ENCODE results near the gene DDB1. TPM values are rescaled to one million over a fixed set of nuclear protein-coding genes. Genes with fewer than 3 reads are reported as not detected.

The DDB1 gene
- polyA plus RNA-seq, 1 donor from 2014 or later, result 203 TPM

DNA sequence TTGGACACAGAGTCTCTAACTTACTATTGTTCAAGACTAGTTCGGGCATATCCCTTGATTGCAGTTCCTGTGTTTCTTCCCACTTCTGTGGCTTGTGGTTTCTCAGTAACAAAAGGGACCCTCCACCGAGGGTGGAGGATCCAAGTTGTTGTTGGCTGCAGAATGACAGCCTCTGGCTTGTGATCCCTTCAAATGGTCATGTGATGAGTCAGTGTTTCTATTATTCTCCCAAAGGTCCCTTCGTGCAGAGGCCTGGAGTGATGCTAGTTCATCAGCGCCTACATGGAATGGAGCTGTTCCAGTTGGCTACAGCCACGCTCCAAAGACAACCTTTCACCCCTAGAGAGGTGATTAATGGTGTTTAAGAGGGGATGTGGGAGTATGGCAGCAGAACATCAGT lies 35.2 kb downstream of the DDB1 start:
- H3K27ac ChIP-seq (ENCODE audit: low read length), result no peak overlapping the region
- no peaks in the 10 kb centered on the region for H3F3A ChIP-seq (ENCODE audit: insufficient read depth, low read length, poor library complexity, severe bottlenecking)
- H4K20me1 ChIP-seq (ENCODE audit: insufficient read depth), result no peaks in the 10 kb centered on the region
- H3K4me3 ChIP-seq (ENCODE audit: low read length), result no peak overlapping the region
- no peak overlapping the region for H2AFZ ChIP-seq (ENCODE audit: low read depth, low read length)
- TF ChIP-seq POLR2AphosphoS5 (IDR thresholded peaks at IDR 0.05) (no peak), RAD21 (conservative IDR thresholded peaks at IDR 0.05) (no peak), EP300 (conservative IDR thresholded peaks at IDR 0.05; ENCODE audit: poor library complexity, severe bottlenecking) (no peak), SMC3 (conservative IDR thresholded peaks at IDR 0.05; ENCODE audit: poor library complexity) (no peak), EZH2 (IDR thresholded peaks at IDR 0.05; ENCODE audit: borderline replicate concordance, insufficient read depth, low read length, poor library complexity, severe bottlenecking) (no peak), MXI1 (conservative IDR thresholded peaks at IDR 0.05; ENCODE audit: poor library complexity, severe bottlenecking) (no peak), TAF1 (IDR thresholded peaks at IDR 0.05; ENCODE audit: low read depth) (no peak)
- TF ChIP-seq, protein P1, sequence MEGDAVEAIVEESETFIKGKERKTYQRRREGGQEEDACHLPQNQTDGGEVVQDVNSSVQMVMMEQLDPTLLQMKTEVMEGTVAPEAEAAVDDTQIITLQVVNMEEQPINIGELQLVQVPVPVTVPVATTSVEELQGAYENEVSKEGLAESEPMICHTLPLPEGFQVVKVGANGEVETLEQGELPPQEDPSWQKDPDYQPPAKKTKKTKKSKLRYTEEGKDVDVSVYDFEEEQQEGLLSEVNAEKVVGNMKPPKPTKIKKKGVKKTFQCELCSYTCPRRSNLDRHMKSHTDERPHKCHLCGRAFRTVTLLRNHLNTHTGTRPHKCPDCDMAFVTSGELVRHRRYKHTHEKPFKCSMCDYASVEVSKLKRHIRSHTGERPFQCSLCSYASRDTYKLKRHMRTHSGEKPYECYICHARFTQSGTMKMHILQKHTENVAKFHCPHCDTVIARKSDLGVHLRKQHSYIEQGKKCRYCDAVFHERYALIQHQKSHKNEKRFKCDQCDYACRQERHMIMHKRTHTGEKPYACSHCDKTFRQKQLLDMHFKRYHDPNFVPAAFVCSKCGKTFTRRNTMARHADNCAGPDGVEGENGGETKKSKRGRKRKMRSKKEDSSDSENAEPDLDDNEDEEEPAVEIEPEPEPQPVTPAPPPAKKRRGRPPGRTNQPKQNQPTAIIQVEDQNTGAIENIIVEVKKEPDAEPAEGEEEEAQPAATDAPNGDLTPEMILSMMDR (IDR thresholded peaks at IDR 0.05; ENCODE audit: poor library complexity, severe bottlenecking), result no peak
- TF ChIP-seq, protein P2, sequence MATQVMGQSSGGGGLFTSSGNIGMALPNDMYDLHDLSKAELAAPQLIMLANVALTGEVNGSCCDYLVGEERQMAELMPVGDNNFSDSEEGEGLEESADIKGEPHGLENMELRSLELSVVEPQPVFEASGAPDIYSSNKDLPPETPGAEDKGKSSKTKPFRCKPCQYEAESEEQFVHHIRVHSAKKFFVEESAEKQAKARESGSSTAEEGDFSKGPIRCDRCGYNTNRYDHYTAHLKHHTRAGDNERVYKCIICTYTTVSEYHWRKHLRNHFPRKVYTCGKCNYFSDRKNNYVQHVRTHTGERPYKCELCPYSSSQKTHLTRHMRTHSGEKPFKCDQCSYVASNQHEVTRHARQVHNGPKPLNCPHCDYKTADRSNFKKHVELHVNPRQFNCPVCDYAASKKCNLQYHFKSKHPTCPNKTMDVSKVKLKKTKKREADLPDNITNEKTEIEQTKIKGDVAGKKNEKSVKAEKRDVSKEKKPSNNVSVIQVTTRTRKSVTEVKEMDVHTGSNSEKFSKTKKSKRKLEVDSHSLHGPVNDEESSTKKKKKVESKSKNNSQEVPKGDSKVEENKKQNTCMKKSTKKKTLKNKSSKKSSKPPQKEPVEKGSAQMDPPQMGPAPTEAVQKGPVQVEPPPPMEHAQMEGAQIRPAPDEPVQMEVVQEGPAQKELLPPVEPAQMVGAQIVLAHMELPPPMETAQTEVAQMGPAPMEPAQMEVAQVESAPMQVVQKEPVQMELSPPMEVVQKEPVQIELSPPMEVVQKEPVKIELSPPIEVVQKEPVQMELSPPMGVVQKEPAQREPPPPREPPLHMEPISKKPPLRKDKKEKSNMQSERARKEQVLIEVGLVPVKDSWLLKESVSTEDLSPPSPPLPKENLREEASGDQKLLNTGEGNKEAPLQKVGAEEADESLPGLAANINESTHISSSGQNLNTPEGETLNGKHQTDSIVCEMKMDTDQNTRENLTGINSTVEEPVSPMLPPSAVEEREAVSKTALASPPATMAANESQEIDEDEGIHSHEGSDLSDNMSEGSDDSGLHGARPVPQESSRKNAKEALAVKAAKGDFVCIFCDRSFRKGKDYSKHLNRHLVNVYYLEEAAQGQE (IDR thresholded peaks at IDR 0.05; ENCODE audit: borderline replicate concordance), result no peak
- H3K9me2 ChIP-seq (ENCODE audit: insufficient read depth, low read length), result no peaks in the 10 kb centered on the region
- H3K27me3 ChIP-seq (ENCODE audit: insufficient read depth, low read depth, low read length), result no peaks in the 10 kb centered on the region
- no peak overlapping the region for H3K4me2 ChIP-seq (ENCODE audit: low read length)
- peaks cover 6% of the 10 kb centered on the region for H3K79me2 ChIP-seq (replicated peaks; ENCODE audit: insufficient read depth, low read length)
- H3K9me3 ChIP-seq (ENCODE audit: low read length), result no peaks in the 10 kb centered on the region
- H3K9ac ChIP-seq (ENCODE audit: low read length), result no peak overlapping the region
- H3K36me3 ChIP-seq (ENCODE audit: insufficient read depth, low read length), result no peaks in the 10 kb centered on the region

DNA sequence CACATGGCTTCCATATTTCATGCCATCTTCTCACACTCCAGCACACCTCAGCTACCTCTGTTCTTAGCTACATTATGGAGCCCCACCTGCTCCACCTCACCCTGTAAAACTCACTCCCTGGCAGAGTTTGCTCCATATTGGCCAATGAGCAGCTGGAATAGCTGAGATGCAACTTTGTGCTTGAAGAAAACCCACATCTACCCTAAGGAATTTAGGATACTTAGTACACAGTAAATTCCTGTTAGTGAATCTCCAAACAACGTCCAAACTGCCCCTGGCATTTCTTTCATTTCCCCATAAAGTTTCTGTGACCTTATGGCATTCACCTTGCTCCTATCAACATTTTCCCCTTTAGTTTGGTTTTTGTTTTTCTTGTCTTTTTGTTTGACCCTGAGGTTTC lies 35.6 kb downstream of the DDB1 start:
- Histone ChIP-seq H3K79me2 (replicated peaks; ENCODE audit: insufficient read depth, low read length) (peaks cover 6% of the 10 kb centered on the region), H3K4me3 (ENCODE audit: low read length) (no peak overlapping the region), H3K9ac (ENCODE audit: low read length) (no peak overlapping the region), H3K36me3 (ENCODE audit: insufficient read depth, low read length) (no peaks in the 10 kb centered on the region), H3K4me2 (ENCODE audit: low read length) (no peak overlapping the region), H3F3A (ENCODE audit: insufficient read depth, low read length, poor library complexity, severe bottlenecking) (no peaks in the 10 kb centered on the region), H3K9me3 (ENCODE audit: low read length) (no peaks in the 10 kb centered on the region), H2AFZ (ENCODE audit: low read depth, low read length) (no peak overlapping the region), H3K9me2 (ENCODE audit: insufficient read depth, low read length) (no peaks in the 10 kb centered on the region), H4K20me1 (ENCODE audit: insufficient read depth) (no peaks in the 10 kb centered on the region), H3K27ac (ENCODE audit: low read length) (no peak overlapping the region), H3K27me3 (ENCODE audit: insufficient read depth, low read depth, low read length) (no peaks in the 10 kb centered on the region)
- TF ChIP-seq MXI1 (conservative IDR thresholded peaks at IDR 0.05; ENCODE audit: poor library complexity, severe bottlenecking) (no peak), EZH2 (IDR thresholded peaks at IDR 0.05; ENCODE audit: borderline replicate concordance, insufficient read depth, low read length, poor library complexity, severe bottlenecking) (no peak), POLR2AphosphoS5 (IDR thresholded peaks at IDR 0.05) (no peak), RAD21 (conservative IDR thresholded peaks at IDR 0.05) (no peak), SMC3 (conservative IDR thresholded peaks at IDR 0.05; ENCODE audit: poor library complexity) (no peak), TAF1 (IDR thresholded peaks at IDR 0.05; ENCODE audit: low read depth) (no peak), EP300 (conservative IDR thresholded peaks at IDR 0.05; ENCODE audit: poor library complexity, severe bottlenecking) (no peak)
- TF ChIP-seq, protein P2 (IDR thresholded peaks at IDR 0.05; ENCODE audit: borderline replicate concordance), result no peak
- TF ChIP-seq, protein P1 (IDR thresholded peaks at IDR 0.05; ENCODE audit: poor library complexity, severe bottlenecking), result no peak

All from neural cell (in vitro differentiated cells).